GM18870 (cell line): ENCODE data around the gene RBP5.

Experiments
- ATAC-seq: cut with Tn5 transposase; IDR thresholded peaks from one replicate; pipeline ENCODE4 v1.9.1; 2021; ENCODE audit warnings: moderate library complexity; ENCODE audit not compliant: unreplicated experiment

Gene RBP5

GRCh38 chr12:7102582-7102981 is 26.1 kb downstream of the RBP5 start:
- ATAC-seq = no peak

GRCh38 chr12:7101694-7102131 is 27.0 kb downstream of the RBP5 start:
- ATAC-seq = no peak

GRCh38 chr12:7101047-7101693 is 27.5 kb downstream of the RBP5 start:
- ATAC-seq = no peak

- no peak for ATAC-seq
Observed at GRCh38 chr12:7100239-7100638, 28.4 kb downstream of the RBP5 start.

GRCh38 chr12:7099290-7099996 is 29.2 kb downstream of the RBP5 start:
- ATAC-seq = no peak

GRCh38 chr12:7096979-7097378 is 31.7 kb downstream of the RBP5 start:
- no peak for ATAC-seq

- no peak for ATAC-seq
Observed at GRCh38 chr12:7096006-7096932, 32.4 kb downstream of the RBP5 start.

- ATAC-seq = no peak
Observed at GRCh38 chr12:7093892-7094291, 34.8 kb downstream of the RBP5 start.

GRCh38 chr12:7093486-7093885 is 35.2 kb downstream of the RBP5 start:
- no peak for ATAC-seq

GRCh38 chr12:7092986-7093460 is 35.7 kb downstream of the RBP5 start:
- no peak for ATAC-seq

GRCh38 chr12:7092229-7092985 is 36.3 kb downstream of the RBP5 start, which contains the start of gene C1R:
C1R (minus strand) TSS chr12:7092445; CDS start chr12:7092388, 57 bp downstream.
- ATAC-seq = no peak

- no peak for ATAC-seq
Observed at GRCh38 chr12:7091660-7092228, 36.9 kb downstream of the RBP5 start.

GRCh38 chr12:7091171-7091570 is 37.5 kb downstream of the RBP5 start:
- ATAC-seq = no peak

GRCh38 chr12:7090222-7090998 is 38.3 kb downstream of the RBP5 start:
- ATAC-seq = no peak

- no peak for ATAC-seq
Observed at GRCh38 chr12:7089196-7089871, 39.4 kb downstream of the RBP5 start.

- no peak for ATAC-seq
Observed at GRCh38 chr12:7083125-7083524, 45.6 kb downstream of the RBP5 start.

GRCh38 chr12:7081037-7081436 is 47.7 kb downstream of the RBP5 start:
- ATAC-seq = no peak

- no peak for ATAC-seq
Observed at GRCh38 chr12:7079826-7080125, 48.9 kb downstream of the RBP5 start.

- no peak for ATAC-seq
Observed at GRCh38 chr12:7078163-7078562, 50.5 kb downstream of the RBP5 start.
